ENCODE measurements around the gene SPTLC3.

SPTLC3 gene

GRCh38 chr20:13131688-13132087, 122.9 kb downstream of the SPTLC3 start:
- no peak for DNase-seq (ENCODE audit: extremely low read depth, low read depth)
- TF ChIP-seq, protein P1, sequence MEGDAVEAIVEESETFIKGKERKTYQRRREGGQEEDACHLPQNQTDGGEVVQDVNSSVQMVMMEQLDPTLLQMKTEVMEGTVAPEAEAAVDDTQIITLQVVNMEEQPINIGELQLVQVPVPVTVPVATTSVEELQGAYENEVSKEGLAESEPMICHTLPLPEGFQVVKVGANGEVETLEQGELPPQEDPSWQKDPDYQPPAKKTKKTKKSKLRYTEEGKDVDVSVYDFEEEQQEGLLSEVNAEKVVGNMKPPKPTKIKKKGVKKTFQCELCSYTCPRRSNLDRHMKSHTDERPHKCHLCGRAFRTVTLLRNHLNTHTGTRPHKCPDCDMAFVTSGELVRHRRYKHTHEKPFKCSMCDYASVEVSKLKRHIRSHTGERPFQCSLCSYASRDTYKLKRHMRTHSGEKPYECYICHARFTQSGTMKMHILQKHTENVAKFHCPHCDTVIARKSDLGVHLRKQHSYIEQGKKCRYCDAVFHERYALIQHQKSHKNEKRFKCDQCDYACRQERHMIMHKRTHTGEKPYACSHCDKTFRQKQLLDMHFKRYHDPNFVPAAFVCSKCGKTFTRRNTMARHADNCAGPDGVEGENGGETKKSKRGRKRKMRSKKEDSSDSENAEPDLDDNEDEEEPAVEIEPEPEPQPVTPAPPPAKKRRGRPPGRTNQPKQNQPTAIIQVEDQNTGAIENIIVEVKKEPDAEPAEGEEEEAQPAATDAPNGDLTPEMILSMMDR (IDR thresholded peaks at IDR 0.05; ENCODE audit: low read depth, low read length) = no peak

DNA sequence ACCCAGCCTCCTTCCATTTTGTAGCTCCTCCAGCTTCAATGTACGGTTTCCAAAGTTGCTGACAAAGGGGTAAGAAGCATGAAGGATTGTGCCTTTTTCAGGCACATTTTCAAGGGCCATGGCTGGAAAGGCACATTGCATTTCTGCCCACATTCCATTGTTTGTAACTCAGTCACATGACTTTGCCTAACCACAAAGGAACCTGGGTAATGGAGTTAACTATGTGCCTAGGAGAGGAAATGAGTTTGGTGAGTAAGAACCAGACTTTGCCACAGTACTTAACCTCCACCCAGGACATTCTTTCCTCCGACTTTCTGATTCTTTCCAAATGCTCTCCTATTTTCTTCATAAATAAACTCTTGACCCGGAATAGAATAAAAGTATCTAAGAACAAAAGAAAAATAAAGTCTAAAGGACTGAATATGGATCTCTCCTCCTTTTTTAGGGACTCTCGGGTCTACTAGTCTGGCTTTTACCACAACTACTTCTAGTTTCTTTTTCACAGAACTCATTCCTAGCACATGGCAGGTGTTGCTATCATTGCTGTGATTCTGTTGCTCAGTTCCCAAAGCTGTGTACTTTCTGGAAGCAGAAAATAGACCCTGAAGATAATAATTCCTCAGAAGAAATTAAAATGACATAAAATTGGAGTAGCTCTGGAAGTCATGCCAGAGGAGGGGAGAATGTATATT, 130.8 kb downstream of the SPTLC3 start:
- TF ChIP-seq, protein P1 (IDR thresholded peaks at IDR 0.05; ENCODE audit: low read depth, low read length) = no peak
- no peak for DNase-seq (ENCODE audit: extremely low read depth, low read depth)

DNA sequence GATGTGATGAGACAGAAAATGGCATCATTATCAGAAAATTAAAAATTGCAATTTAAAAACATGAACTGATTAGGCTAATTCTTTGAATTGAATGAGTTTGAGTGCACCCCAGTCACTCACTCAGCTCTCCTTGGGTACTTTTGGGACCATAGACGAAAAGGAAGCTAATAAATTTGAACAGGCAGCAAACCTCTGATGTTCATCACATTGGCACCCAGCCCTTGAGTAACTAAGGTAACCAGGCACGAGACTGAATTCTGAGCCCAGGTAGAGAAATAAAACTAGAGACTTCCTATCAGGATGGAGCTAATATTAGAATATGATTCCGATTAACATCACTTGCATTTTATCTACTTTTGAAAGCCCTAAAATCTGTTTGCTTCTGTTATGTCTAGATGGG, 131.4 kb downstream of the SPTLC3 start:
- no peak for DNase-seq (ENCODE audit: extremely low read depth, low read depth)
- TF ChIP-seq, protein P1 (IDR thresholded peaks at IDR 0.05; ENCODE audit: low read depth, low read length) = no peak

GRCh38 chr20:13140775-13141174, 132.0 kb downstream of the SPTLC3 start:
- no peak for DNase-seq (ENCODE audit: extremely low read depth, low read depth)
- TF ChIP-seq, protein P1 (IDR thresholded peaks at IDR 0.05; ENCODE audit: low read depth, low read length) = no peak

- DNase-seq (ENCODE audit: extremely low read depth, low read depth) = no peak
- TF ChIP-seq, protein P1 (IDR thresholded peaks at IDR 0.05; ENCODE audit: low read depth, low read length) = no peak
Measured at GRCh38 chr20:13141546-13141945, 132.8 kb downstream of the SPTLC3 start.

DNA sequence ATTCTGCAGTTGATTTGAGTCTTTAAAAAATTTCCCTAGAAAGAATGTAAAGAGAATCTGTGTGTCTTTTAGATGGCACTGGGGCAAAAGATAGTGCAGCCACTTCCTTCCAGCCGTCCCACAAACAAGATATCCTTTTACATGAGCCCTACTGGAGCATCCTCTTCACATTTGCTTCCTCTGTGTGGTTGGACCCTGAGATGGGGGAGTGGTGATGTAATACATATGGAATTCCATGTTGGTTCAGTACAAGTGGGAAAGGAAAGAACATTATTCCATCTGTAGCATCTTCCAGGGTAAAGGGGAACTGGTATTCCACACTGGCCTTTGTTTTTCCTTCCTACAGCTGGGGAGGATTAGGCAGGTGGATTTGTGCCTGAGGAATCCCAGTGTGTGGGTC, 133.4 kb downstream of the SPTLC3 start:
- TF ChIP-seq, protein P1 (IDR thresholded peaks at IDR 0.05; ENCODE audit: low read depth, low read length) = no peak
- no peak for DNase-seq (ENCODE audit: extremely low read depth, low read depth)

GRCh38 chr20:13147071-13147963, 138.5 kb downstream of the SPTLC3 start:
- TF ChIP-seq, protein P1 (IDR thresholded peaks at IDR 0.05; ENCODE audit: low read depth, low read length) = no peak
- DNase-seq (ENCODE audit: extremely low read depth, low read depth) = no peak

Data from AG09319 (cell line).